ENCODE measurements around the gene EVA1A.

DNA sequence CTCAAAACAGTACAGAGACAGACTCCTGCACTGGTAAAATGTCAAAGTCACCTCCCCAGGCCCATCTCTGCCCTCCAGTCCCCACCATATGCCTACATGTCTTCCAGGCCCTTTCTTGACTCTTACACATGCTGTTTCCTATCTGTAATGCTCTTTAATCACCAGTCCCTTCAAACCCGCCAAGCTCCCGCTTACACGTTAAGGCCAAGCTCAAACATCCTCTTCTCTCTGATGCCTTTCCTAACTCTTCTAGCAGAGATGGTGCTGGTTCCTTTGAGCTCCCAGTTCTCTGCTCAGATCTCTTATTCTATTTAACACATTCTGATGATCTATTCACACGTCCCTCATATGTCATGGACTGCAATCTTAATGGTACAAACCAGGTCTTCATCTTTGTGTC is 5.0 kb downstream of the EVA1A start:
- TF ChIP-seq, protein P1, sequence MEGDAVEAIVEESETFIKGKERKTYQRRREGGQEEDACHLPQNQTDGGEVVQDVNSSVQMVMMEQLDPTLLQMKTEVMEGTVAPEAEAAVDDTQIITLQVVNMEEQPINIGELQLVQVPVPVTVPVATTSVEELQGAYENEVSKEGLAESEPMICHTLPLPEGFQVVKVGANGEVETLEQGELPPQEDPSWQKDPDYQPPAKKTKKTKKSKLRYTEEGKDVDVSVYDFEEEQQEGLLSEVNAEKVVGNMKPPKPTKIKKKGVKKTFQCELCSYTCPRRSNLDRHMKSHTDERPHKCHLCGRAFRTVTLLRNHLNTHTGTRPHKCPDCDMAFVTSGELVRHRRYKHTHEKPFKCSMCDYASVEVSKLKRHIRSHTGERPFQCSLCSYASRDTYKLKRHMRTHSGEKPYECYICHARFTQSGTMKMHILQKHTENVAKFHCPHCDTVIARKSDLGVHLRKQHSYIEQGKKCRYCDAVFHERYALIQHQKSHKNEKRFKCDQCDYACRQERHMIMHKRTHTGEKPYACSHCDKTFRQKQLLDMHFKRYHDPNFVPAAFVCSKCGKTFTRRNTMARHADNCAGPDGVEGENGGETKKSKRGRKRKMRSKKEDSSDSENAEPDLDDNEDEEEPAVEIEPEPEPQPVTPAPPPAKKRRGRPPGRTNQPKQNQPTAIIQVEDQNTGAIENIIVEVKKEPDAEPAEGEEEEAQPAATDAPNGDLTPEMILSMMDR (conservative IDR thresholded peaks at IDR 0.05): no peak
- TF ChIP-seq EZH2 (IDR thresholded peaks at IDR 0.05; ENCODE audit: low read depth): no peak
